NB4 (cell line): Measurements from ENCODE around the gene ENHO.

Experiments
- MAX ChIP-seq: IDR thresholded peaks from 2 replicates; pipeline ENCODE4 v1.6.1; 2011; ENCODE audit warnings: low read depth, low read length
- MYC ChIP-seq: IDR thresholded peaks from 2 replicates; pipeline ENCODE4 v1.6.1; 2011; ENCODE audit warnings: low read depth, low read length
- POLR2A ChIP-seq: IDR thresholded peaks from 2 replicates; pipeline ENCODE4 v1.6.1; 2011; ENCODE audit warnings: mild to moderate bottlenecking; ENCODE audit not compliant: insufficient read length; ENCODE audit errors: extremely low read depth
- TF ChIP-seq, protein P1 (sequence below): IDR thresholded peaks from one replicate; pipeline ENCODE4 v1.5.1; 2012; ENCODE audit warnings: low read depth, low read length

- TF ChIP-seq POLR2A (no peak), MYC (no peak), MAX (no peak)
- TF ChIP-seq, protein P1, sequence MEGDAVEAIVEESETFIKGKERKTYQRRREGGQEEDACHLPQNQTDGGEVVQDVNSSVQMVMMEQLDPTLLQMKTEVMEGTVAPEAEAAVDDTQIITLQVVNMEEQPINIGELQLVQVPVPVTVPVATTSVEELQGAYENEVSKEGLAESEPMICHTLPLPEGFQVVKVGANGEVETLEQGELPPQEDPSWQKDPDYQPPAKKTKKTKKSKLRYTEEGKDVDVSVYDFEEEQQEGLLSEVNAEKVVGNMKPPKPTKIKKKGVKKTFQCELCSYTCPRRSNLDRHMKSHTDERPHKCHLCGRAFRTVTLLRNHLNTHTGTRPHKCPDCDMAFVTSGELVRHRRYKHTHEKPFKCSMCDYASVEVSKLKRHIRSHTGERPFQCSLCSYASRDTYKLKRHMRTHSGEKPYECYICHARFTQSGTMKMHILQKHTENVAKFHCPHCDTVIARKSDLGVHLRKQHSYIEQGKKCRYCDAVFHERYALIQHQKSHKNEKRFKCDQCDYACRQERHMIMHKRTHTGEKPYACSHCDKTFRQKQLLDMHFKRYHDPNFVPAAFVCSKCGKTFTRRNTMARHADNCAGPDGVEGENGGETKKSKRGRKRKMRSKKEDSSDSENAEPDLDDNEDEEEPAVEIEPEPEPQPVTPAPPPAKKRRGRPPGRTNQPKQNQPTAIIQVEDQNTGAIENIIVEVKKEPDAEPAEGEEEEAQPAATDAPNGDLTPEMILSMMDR, result no peak
Measured at GRCh38 chr9:34514816-34515215, 8.0 kb downstream of the ENHO start.
